H54 (cell line): ENCODE measurements around the gene GLCE.
"Not testable (repeated sequence)": the region's sequence is repeated elsewhere in the genome, so short reads cannot be mapped to it uniquely, and the experiment has no call there.

Source experiments
- DNase-seq: peaks from one replicate; pipeline ENCODE4 v3.0.0; 2011; ENCODE audit warnings: low spot score, mixed read lengths; ENCODE audit not compliant: insufficient read length
- FAIRE-seq: peaks from 3 replicates; lab custom pipeline; 2011; peaks lifted over from hg19 to GRCh38; lab: Jason Lieb, UNC
- POLR2A ChIP-seq: IDR thresholded peaks from 2 replicates; pipeline ENCODE4 v1.6.1; 2011; ENCODE audit warnings: low read depth, mild to moderate bottlenecking, low read length

Gene GLCE

GRCh38 chr15:69290346-69291164 is 130.1 kb downstream of the GLCE start:
- FAIRE-seq: no peak
- DNase-seq: no peak
- no peak for TF ChIP-seq POLR2A

DNA sequence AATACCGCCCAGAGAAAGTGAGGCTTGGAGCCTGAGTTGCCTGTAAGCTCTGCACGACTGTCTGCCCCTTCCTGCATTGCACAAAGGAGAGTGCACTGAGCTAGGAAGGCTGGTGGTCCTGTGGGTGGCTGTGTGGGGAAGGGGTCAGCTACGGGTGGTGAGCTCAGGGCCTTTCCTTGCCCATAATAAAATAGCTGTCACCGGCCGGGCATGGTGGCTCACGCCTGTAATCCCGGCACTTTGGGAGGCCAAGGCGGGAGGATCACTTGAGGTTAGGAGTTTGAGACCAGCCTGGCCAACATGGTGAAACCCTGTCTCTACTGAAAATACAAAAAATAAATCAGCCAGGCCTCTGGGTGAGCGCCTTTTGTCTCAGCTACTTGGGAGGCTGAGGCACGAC is 131.2 kb downstream of the GLCE start:
- DNase-seq, FAIRE-seq: not testable (repeated sequence)

- no peak for FAIRE-seq
- no peak for DNase-seq
- no peak for TF ChIP-seq POLR2A
These were observed 132.5 kb downstream of the GLCE start for GRCh38 chr15:69292826-69293420.

DNA sequence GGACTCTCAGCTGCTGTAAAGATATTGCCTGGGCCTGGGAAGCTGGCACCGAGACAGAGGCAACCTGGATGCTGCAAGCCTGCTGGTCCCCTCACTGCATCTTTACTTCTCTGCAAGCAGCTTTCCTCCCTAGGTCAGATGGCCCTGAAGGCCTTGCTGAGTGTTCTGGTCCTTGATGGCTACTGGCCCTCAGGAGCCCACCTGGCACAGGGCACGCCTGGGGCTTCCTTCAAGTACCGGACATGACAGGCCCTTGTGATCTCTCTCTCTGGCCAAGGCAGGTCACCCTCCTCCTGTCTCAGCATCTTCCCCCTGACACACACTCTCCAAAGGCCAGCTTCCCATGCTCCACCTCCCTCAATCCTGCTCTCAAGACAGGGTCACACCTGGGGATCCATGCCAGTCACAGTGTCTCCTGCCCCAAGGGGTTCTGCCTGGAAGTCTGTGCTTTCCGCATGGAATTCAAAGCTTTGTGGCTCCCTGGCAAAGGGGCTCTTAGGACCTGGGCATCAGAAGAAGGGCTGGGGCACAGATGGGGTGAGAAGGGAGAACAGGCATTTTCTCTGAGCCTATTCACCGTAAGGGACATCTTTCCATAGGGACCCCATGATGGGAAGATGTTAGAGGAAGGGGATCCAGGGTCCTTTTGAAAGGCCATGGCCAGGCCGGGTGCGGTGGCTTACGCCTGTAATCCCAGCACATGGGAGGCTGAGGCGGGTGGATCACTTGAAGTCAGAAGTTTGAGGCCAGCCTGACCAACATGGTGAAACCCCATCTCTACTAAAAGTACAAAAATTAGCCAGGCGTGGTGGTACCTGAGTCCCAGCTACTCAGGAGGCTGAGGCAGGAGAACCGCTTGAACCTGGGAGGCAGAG is 133.5 kb downstream of the GLCE start:
- TF ChIP-seq POLR2A: no peak
- FAIRE-seq (no peak), DNase-seq (no peak)

DNA sequence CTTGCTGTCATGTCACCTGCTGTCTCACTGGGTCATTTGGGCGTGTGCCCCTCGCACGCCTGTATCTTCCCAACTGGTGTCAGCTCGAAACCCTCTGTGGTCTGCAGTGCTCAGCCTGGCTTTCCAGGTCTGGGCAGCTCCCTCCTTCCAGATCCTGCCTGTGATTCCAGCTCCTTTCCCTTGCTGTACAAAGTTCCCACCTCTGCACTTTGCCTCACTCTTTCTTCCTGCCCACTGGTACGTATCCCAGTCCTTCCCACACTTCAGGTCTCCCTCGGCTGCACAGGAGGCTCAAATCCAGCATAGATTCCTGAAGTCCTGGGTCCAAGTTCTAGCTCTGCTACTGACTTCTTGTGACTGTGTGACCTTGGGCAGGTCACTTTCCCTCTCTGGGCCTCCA is 136.2 kb downstream of the GLCE start:
- DNase-seq (no peak), FAIRE-seq (no peak)
- no peak for TF ChIP-seq POLR2A

GRCh38 chr15:69297642-69298353 is 137.4 kb downstream of the GLCE start:
- TF ChIP-seq POLR2A: no peak
- DNase-seq: no peak
- FAIRE-seq: no peak

DNA sequence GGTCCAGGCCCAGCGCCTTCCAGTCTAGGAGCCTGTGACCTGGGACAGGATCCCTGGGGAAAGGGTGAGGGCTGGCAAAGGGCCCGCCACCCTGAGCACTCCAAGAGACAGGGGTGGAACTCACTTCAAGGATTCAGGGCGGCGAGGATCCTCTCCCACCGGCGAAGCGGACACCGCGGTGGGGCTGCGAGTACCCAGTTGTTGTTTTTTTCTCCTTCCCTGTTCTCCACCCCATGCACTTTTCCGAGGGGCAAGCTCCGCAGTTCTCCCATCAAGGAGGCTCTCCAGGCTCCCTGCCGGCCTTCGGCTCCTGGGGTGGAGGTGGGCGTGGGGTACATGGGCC is 137.9 kb downstream of the GLCE start:
- DNase-seq (no peak), FAIRE-seq (no peak)
- no peak for TF ChIP-seq POLR2A

DNA sequence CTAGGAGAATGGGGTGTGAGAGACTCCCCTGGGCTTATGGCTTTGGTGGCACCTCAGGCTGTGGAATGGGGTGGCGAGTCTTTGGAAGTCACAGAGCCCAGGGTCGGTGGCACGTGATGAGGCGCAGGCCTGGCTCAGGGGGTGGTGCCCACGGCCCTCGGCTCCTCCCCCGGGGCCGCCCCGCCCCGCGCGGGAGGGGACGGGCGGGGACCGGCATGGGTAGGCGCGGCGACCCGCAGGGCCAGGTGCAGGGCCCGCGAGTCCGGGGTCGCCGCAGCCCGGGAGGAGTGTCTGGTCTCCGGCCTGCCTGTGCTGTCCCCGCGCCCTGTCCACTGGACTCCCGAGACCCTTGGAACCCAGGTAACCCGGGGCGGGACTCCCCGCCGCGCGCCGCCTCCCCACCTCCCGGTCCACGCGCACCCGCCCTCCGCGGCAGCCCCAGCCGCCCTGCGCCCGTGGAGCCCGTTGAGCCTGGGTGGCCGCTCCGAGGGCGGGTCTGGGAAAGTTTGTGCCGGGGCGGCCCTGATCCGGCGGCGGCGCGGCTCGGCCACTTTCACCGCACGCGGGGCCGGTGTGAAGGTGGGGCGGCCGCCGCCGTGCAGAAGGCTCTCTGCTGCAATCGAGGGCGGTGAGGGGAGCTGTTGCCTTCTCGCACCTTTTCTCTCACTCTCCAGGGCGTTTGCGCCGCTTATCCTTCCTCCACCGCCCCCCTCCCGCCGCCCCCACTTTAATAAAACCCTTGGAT is 138.4 kb downstream of the GLCE start, which contains the start of gene PAQR5:
PAQR5 (plus strand) TSS at position 216 of the 745 bp plus-strand sequence. CDS start 61,169 bp downstream, outside the sequence.
- FAIRE-seq (no peak), DNase-seq (peak; percentile 57)
- no peak for TF ChIP-seq POLR2A

GRCh38 chr15:69299451-69299886 is 139.0 kb downstream of the GLCE start:
- TF ChIP-seq POLR2A: no peak
- FAIRE-seq: no peak

GRCh38 chr15:69299943-69300588 is 139.6 kb downstream of the GLCE start:
- no peak for TF ChIP-seq POLR2A
- DNase-seq (no peak), FAIRE-seq (no peak)

More at GRCh38 chr15:69299451-69299886, 139.0 kb downstream of the GLCE start:
- no peak for DNase-seq

DNA sequence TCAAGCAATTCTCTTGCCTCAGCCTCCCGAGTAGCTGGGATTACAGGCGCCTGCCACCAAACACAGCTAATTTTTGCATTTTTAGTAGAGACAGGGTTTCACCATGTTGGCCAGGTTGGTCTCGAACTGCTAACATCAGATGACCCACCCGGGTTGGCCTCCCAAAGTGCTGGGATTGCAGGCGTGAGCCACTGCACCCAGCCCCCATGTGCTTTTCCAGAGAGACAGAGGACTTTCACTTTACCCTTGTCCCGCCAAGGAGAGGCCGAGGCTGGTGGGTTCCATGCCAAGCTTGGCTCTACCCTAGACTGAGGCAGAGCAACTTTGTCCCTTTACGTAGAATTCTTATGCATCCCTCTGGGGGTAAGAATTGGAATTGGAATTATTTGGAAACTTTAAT is 140.7 kb downstream of the GLCE start:
- not testable (repeated sequence) for DNase-seq, FAIRE-seq

DNA sequence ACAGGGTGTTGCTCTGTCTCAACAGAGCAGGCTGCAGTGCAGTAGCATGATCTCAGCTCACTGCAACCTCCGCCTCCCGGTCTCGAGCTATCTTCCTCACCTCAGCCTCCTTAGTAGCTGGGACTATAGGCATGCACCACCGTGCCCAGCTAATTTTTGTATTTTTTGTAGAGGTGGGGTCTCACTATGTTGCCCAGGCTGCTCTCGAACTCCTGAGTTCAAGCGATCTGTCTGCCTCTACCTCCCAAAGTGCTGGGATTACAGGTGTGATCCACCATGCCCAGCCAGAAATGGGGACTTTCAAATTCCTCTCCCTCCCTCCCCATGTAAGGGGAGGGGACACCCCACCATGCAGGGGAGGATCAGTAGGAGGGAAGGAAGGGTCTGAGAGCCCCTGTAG is 141.7 kb downstream of the GLCE start:
- DNase-seq, FAIRE-seq: not testable (repeated sequence)
